IPS-18a (cell line): ENCODE measurements around the gene C1orf232.

Experiments used
- H3K27ac ChIP-seq: one replicate; pipeline ENCODE4 v1.5.1; 2013; ENCODE audit warnings: low read length
- H3K27me3 ChIP-seq: one replicate; pipeline ENCODE4 v1.6.1; 2013; ENCODE audit warnings: mild to moderate bottlenecking, low read length; ENCODE audit not compliant: control insufficient read depth, insufficient read depth
- H3K36me3 ChIP-seq: one replicate; pipeline ENCODE4 v1.6.1; 2013; ENCODE audit warnings: low read depth, low read length; ENCODE audit not compliant: control insufficient read depth
- H3K4me1 ChIP-seq: one replicate; pipeline ENCODE4 v1.6.1; 2013; ENCODE audit warnings: low read depth, low read length; ENCODE audit not compliant: control insufficient read depth
- H3K4me3 ChIP-seq: one replicate; pipeline ENCODE4 v1.5.1; 2013; ENCODE audit warnings: low read length
- H3K9ac ChIP-seq: one replicate; pipeline ENCODE4 v1.6.1; 2013; ENCODE audit warnings: mild to moderate bottlenecking, low read length, moderate library complexity
- H3K9me3 ChIP-seq: one replicate; pipeline ENCODE4 v1.6.1; 2013; ENCODE audit warnings: low read depth, low read length; ENCODE audit not compliant: control insufficient read depth

C1orf232 gene

DNA sequence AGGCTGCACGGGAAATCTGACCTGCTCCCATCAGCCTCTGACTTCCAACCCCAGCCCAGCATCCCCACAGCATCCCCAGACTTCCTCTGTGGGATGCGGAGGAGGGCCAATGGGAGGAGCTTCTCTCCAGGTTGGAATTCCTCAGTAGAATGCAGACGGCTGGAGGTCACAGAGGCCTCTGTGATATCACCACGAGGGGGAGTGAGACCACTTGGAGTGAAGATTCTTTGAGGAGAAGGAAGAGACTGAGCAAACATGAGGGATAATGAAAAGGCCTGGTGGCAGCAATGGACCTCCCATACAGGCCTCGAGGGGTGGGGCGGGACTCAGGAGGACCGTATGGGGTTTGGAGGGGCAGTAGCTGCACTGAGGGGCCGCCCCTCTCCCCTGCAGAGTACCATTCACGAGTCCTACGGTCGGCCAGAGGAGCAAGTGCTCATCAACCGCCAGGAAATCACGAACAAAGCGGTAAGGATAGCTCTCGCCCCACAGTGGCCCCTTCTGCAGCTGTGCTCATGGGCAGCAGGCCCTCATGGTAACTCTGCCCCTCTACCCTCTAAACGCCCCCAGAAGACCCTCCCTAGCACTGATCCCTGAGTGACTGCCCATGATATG lies 21.7 kb upstream of the C1orf232 start, which contains the start of gene CATSPER4:
Gene CATSPER4 (plus strand): TSS at position 230 of the 615 bp plus-strand sequence. CDS start 26 bp downstream, at position 256.
- H3K9me3 ChIP-seq: no peaks in the 10 kb centered on the region
- no peak within 1 kb of the TSS for H3K9ac ChIP-seq
- peaks cover 4% of the 10 kb centered on the region for H3K36me3 ChIP-seq
- no peak within 1 kb of the TSS for H3K27ac ChIP-seq
- H3K27me3 ChIP-seq: no peaks in the 10 kb centered on the region
- H3K4me1 ChIP-seq: peaks cover 12% of the 10 kb centered on the region
- no peak within 1 kb of the TSS for H3K4me3 ChIP-seq

DNA sequence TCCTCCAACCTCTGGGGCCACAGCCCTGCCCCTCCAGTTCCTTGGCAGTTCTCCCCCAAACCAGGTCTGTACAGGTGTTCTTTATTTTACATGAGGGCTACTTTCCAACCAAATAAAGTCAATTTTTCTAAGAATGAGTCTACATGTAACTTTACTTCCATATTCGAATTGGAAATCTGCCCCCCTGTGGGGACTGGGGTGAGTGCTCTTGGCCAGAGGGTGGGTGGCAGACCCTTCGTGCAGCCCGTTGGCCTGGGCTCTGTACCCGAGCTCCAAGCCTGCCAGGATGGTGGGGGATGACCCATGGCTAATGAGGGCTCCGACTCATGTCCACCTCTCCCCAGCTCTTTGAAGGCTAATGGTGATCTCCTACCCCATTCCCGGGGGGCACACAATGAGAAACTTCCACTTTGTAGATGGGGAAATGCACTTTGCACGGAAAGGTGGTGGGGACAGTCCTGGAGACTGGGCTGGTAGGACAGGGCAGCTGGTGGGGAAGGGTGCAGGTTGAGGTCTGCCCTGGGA lies 21.1 kb upstream of the C1orf232 start:
- Histone ChIP-seq H3K27ac (no peak overlapping the region), H3K9ac (no peak overlapping the region), H3K4me1 (peaks cover 12% of the 10 kb centered on the region), H3K4me3 (no peak overlapping the region), H3K27me3 (no peaks in the 10 kb centered on the region), H3K9me3 (no peaks in the 10 kb centered on the region), H3K36me3 (peaks cover 4% of the 10 kb centered on the region)

DNA sequence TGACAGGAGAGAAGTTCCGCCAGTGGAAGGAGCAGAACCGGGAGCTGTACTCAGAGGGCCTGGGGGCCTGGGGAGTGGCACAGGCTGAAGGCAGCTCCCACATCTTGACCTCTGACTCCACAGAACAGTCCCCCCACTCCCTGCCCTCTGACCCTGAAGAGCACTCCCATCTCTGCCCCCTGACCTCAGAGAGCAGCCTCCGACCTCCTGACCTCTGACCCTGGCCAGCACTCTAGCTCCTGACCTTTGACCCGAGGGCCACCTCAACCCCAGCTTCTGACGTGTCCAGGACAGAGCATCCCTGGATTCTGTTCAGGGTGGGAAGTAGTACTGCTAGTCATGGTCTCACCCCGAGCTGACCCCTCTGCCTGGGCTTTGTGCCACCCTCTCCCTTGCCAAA lies 20.6 kb upstream of the C1orf232 start:
- Histone ChIP-seq H3K4me1 (peaks cover 12% of the 10 kb centered on the region), H3K9me3 (no peaks in the 10 kb centered on the region), H3K9ac (no peak overlapping the region), H3K27me3 (no peaks in the 10 kb centered on the region), H3K36me3 (peaks cover 4% of the 10 kb centered on the region), H3K4me3 (no peak overlapping the region), H3K27ac (no peak overlapping the region)

DNA sequence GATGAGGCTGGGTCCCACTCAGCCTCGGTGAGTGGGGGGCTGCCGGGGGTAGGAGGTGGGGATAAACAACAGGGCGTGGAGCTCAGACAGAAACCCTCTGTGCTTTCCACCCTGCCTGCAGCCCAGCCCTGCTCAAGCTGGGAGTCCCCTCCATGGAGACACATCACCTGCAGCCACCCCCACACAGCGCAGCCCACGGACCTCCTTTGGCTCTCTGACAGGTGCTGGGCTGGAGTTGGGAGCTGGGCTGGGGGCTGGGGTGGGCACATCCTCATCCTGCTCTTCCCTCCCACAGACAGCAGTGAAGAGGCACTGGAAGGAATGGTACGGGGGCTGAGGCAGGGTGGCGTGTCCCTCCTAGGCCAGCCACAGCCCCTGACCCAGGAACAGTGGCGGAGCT lies 19.7 kb upstream of the C1orf232 start:
- Histone ChIP-seq H3K9ac (no peak overlapping the region), H3K27ac (no peak overlapping the region), H3K4me3 (no peak overlapping the region), H3K27me3 (no peaks in the 10 kb centered on the region), H3K4me1 (peaks cover 12% of the 10 kb centered on the region), H3K9me3 (no peaks in the 10 kb centered on the region), H3K36me3 (peaks cover 4% of the 10 kb centered on the region)

DNA sequence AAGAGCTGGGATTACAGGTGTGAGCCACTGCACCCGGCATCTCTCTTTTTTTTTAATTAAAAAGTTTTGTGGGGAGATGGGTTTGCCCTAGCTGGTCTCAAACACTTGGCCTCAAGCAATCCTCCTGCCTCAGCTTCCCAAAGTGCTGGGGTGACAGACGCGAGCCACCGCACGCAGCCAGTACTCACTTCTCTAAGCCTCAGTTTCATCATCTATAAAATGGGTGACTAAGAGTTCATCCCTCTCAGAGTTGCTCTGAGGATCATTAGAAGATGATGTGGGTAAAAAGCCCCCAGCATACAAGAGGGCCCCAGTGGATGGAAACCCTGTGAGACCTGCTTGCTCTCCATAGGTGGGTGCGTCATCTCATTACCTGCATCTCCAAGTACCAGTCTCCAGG lies 19.1 kb upstream of the C1orf232 start:
- no peaks in the 10 kb centered on the region for H3K9me3 ChIP-seq
- H3K27me3 ChIP-seq: no peaks in the 10 kb centered on the region
- peaks cover 4% of the 10 kb centered on the region for H3K36me3 ChIP-seq
- no peak overlapping the region for H3K9ac ChIP-seq
- no peak overlapping the region for H3K27ac ChIP-seq
- H3K4me3 ChIP-seq: no peak overlapping the region
- peaks cover 12% of the 10 kb centered on the region for H3K4me1 ChIP-seq

DNA sequence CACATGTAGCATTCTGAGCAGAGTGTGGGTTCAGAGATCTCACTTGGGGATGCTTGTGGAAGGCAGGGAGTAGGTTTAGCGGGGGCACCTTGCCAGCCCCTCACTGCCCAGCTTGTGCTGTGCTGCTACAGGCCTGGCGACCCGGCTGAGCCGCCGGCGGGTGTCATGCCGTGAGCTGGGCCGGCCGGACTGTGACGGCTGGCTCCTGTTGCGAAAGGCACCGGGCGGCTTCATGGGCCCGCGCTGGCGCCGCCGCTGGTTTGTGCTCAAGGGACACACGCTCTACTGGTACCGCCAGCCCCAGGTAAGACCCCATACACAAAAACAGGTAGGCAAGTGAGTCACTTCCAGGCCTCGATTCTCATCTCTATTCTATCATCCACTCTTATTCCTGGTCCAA lies 16.1 kb upstream of the C1orf232 start:
- Histone ChIP-seq H3K27me3 (no peaks in the 10 kb centered on the region), H3K9ac (no peak overlapping the region), H3K27ac (no peak overlapping the region)

DNA sequence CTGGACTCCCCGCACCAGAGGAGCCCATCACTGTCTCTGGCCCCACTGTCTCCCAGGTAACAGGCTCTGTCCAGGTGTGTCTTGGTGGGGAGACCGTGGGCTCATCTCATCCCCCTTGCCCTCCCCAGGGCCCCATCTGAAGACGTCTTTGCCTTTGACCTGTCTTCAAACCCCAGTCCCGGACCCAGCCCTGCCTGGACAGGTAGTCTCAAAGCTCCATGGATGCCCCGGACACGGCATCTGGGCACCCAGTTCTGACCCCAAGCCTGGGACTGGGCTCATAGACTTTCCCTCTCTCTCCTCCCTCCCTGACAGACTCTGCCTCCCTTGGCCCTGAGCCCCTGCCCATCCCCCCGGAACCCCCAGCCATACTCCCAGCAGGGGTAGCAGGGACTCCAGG lies 15.3 kb upstream of the C1orf232 start:
- Histone ChIP-seq H3K27ac (no peak overlapping the region), H3K9ac (no peak overlapping the region), H3K4me1 (no peaks in the 10 kb centered on the region), H3K27me3 (no peaks in the 10 kb centered on the region), H3K4me3 (no peak overlapping the region), H3K36me3 (no peaks in the 10 kb centered on the region), H3K9me3 (no peaks in the 10 kb centered on the region)

More for the DNA sequence above, 16.1 kb upstream of the C1orf232 start:
- Histone ChIP-seq H3K36me3 (peaks cover 4% of the 10 kb centered on the region), H3K9me3 (no peaks in the 10 kb centered on the region), H3K4me3 (no peak overlapping the region), H3K4me1 (peaks cover 1% of the 10 kb centered on the region)

DNA sequence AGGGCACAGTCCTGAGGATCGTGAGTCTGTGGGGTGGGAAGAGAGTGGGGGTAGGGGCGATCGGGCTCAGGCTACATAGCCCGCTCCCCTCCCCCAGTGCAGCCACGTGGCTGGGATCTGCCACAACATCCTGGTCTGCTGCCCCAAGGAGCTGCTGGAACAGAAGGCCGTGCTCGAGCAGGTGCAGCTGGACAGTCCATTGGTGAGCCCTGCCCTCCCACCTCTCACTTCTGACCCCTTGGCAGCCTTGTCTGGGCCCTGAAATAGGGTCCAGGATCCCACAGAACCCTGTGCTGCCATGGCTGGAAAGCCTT lies 13.6 kb upstream of the C1orf232 start:
- no peaks in the 10 kb centered on the region for H3K36me3 ChIP-seq
- H3K4me3 ChIP-seq: no peak overlapping the region
- no peaks in the 10 kb centered on the region for H3K27me3 ChIP-seq
- no peaks in the 10 kb centered on the region for H3K9me3 ChIP-seq
- no peaks in the 10 kb centered on the region for H3K4me1 ChIP-seq
- no peak overlapping the region for H3K27ac ChIP-seq
- no peak overlapping the region for H3K9ac ChIP-seq

DNA sequence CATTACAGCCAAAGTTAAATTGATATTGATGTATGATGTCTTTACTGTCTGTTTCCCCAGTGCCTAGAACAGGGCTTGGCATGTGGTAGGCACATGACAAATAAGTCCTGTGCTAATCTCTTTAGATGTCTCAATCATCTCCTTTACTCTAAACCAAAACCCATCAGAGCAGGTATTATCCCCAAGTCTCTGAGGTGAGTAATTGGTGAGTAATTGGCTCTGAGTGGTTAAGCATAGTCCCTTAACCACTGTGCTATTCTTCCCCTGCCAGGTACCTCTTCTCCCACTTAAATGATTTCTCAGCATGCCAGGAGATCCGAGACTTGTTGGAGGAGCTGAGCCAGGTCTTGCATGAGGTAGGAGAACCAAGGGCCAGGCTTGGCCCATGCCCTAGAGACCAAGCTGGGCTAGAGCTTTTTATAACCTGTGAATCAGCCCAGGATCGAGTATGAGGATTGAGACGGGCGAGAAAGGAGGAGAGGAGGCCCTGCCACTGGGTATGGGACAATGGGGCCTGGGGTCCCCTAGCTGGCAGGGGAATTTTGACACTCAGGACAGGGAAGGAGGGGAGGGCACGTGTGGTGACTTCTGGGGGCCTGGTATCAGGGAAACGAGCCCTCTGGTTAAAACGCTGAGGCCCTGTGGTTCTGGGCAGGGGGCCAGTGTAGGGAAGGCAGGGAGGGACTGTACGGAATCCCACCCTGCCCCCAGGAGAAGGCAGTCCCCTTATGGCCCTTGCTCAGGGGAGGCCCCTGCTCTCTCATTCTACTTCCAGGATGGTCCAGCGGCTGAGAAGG lies 13.0 kb upstream of the C1orf232 start:
- H3K9me3 ChIP-seq: no peaks in the 10 kb centered on the region
- no peak overlapping the region for H3K9ac ChIP-seq
- no peaks in the 10 kb centered on the region for H3K4me1 ChIP-seq
- H3K36me3 ChIP-seq: no peaks in the 10 kb centered on the region
- no peak overlapping the region for H3K27ac ChIP-seq
- no peaks in the 10 kb centered on the region for H3K27me3 ChIP-seq
- H3K4me3 ChIP-seq: no peak overlapping the region

DNA sequence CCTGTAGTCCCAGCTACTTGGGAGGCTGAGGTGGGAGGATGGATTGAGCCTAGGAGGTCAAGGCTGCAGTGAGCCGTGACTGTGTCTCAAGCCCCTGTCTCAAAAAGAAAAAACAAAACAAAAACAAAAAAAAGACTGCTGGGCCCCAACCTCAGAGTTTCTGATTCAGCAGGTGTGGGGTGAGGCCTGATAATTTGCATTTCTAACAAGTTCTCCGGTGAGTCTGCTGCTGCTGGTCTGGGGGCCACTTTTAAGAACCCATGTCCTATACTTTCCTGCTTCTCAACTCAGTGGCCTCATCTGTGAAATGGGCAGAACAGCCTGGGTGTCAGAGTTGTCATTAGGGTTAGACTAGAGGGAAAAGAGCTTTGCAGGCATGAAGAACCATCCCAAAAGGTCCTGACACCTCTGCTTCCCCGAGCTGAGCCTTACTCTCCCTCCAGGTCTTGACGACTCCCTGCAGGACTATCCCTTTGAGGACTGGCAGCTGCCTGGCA lies 11.3 kb upstream of the C1orf232 start:
- Histone ChIP-seq H3K4me1 (no peaks in the 10 kb centered on the region), H3K36me3 (no peaks in the 10 kb centered on the region), H3K27me3 (no peaks in the 10 kb centered on the region), H3K9ac (no peak overlapping the region), H3K4me3 (no peak overlapping the region), H3K27ac (no peak overlapping the region), H3K9me3 (no peaks in the 10 kb centered on the region)

DNA sequence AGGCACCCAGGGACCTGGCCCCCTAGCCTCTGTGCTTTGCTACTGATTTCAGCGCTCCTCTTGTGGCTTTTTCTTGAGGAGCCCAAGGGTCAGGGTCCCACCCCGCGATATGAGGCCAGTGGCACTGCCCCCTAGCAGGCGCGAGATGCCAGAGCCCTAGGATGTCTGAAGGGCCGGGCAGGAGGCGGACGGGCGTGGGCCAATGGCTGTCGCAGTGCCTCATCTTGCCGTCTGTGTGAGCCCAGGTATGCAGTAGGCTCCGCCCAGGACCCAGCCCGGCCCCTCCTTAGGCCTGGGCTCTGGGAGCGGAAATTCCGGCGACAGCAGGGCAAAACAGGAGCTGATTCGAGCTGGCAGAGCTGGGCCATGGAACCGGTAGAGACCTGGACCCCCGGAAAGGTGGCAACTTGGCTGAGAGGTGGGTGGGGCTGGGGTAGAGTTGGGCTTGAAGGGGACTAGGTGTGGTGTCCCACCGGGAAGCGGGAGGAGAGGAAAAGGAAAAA lies 8.5 kb upstream of the C1orf232 start, which contains the start of gene CNKSR1:
Gene CNKSR1 (plus strand): TSS at position 310 of the 503 bp plus-strand sequence. CDS start 57 bp downstream, at position 367.
- H3K9me3 ChIP-seq: no peaks in the 10 kb centered on the region
- no peaks in the 10 kb centered on the region for H3K27me3 ChIP-seq
- H3K9ac ChIP-seq: no peak within 1 kb of the TSS
- no peaks in the 10 kb centered on the region for H3K4me1 ChIP-seq
- H3K27ac ChIP-seq: no peak within 1 kb of the TSS
- H3K4me3 ChIP-seq: peak within 1 kb of the TSS; percentile 42
- no peaks in the 10 kb centered on the region for H3K36me3 ChIP-seq
